SU-DHL-6 (cell line): ENCODE results near the gene PITPNM2.

Experiments used
- H2AFZ ChIP-seq: fragments of 200-600 bp; sonication (generic); 2 replicates; pipeline ENCODE4 v1.6.1; 2014; ENCODE audit warnings: low read depth, mild to moderate bottlenecking, moderate library complexity, mixed read lengths, antibody characterized with exemption, low read length; ENCODE audit not compliant: severe bottlenecking
- H3F3A ChIP-seq: fragments of 200-600 bp; shearing (Covaris generic); 2 replicates; pipeline ENCODE4 v1.6.0; 2016; ENCODE audit warnings: antibody characterized with exemption, mild to moderate bottlenecking; ENCODE audit not compliant: insufficient read depth
- H3K27ac ChIP-seq: fragments of 200-600 bp; sonication (generic); 2 replicates; pipeline ENCODE4 v1.5.1; 2016; ENCODE audit warnings: low read depth, mild to moderate bottlenecking, low read length, moderate library complexity, mixed read lengths
- H3K27me3 ChIP-seq: fragments of 200-600 bp; sonication (generic), shearing (Covaris generic); 2 replicates; pipeline ENCODE4 v1.6.0; 2014; ENCODE audit warnings: mild to moderate bottlenecking, low read length
- H3K36me3 ChIP-seq: fragments of 200-600 bp; sonication (generic); 2 replicates; pipeline ENCODE4 v1.6.1; 2014; ENCODE audit warnings: mild to moderate bottlenecking, low read length, mixed read lengths
- H3K4me2 ChIP-seq: fragments of 300-600, 200-600 bp; shearing (Covaris generic), sonication (generic); 2 replicates; pipeline ENCODE4 v1.6.0; 2014; ENCODE audit warnings: low read length, low read depth, mild to moderate bottlenecking; ENCODE audit not compliant: poor library complexity, severe bottlenecking
- H3K4me3 ChIP-seq: fragments of 200-600 bp; sonication (generic); 2 replicates; pipeline ENCODE4 v1.5.1; 2014; ENCODE audit warnings: antibody characterized with exemption, low read length, mild to moderate bottlenecking, mixed read lengths; ENCODE audit not compliant: insufficient read depth, poor library complexity, severe bottlenecking
- H3K79me2 ChIP-seq: fragments of 200-600 bp; sonication (generic); 2 replicates; pipeline ENCODE4 v1.6.1; 2014; ENCODE audit warnings: mild to moderate bottlenecking, low read length, moderate library complexity; ENCODE audit not compliant: insufficient read depth
- H3K9ac ChIP-seq: fragments of 200-600 bp; sonication (generic); 2 replicates; pipeline ENCODE4 v1.7.0; 2014; ENCODE audit warnings: mild to moderate bottlenecking, low read length
- H3K9me2 ChIP-seq: fragments of 200-600 bp; sonication (generic); replicated peaks from 2 replicates; pipeline ENCODE4 v1.6.1; 2014; ENCODE audit warnings: low read length; ENCODE audit not compliant: insufficient read depth
- H3K9me3 ChIP-seq: fragments of 200-600 bp; sonication (generic); 2 replicates; pipeline ENCODE4 v1.6.1; 2014; ENCODE audit warnings: low read length, mixed read lengths; ENCODE audit not compliant: insufficient read depth
- H4K20me1 ChIP-seq: fragments of 200-600 bp; sonication (generic); 2 replicates; pipeline ENCODE4 v1.6.1; 2014; ENCODE audit warnings: low read depth, mild to moderate bottlenecking, antibody characterized with exemption, low read length, moderate library complexity, mixed read lengths
- CTCF ChIP-seq: fragments of 200-600 bp; sonication (generic); IDR thresholded peaks from one replicate; pipeline ENCODE4 v1.5.1; 2017; ENCODE audit warnings: antibody characterized with exemption, mild to moderate bottlenecking, low read length, moderate library complexity; ENCODE audit not compliant: insufficient read depth, poor library complexity, severe bottlenecking
- EZH2phosphoT487 ChIP-seq: fragments of 200-600 bp; sonication (generic), shearing (Covaris generic); conservative IDR thresholded peaks from 2 replicates; pipeline ENCODE4 v1.6.1; 2018; ENCODE audit warnings: mild to moderate bottlenecking, antibody characterized with exemption, low read length, moderate library complexity, mixed read lengths

Gene PITPNM2

GRCh38 chr12:123163227-123163626 is 12.3 kb upstream of the PITPNM2 start:
- Histone ChIP-seq H4K20me1 (no peaks in the 10 kb centered on the region), H3F3A (0 out of 2 replicates have a peak, but pooled peaks cover 4% of the 10 kb centered on the region), H3K9me3 (no peaks in the 10 kb centered on the region), H3K4me3 (no peak overlapping the region), H3K9me2 (no peaks in the 10 kb centered on the region), H2AFZ (no peak overlapping the region), H3K79me2 (no peaks in the 10 kb centered on the region), H3K9ac (no peak overlapping the region), H3K27me3 (no peaks in the 10 kb centered on the region), H3K27ac (no peak overlapping the region), H3K4me2 (no peak overlapping the region), H3K36me3 (peaks cover 32% of the 10 kb centered on the region)
- TF ChIP-seq EZH2phosphoT487, result no peak
- no peak for TF ChIP-seq CTCF

- H3K27me3 ChIP-seq, result no peaks in the 10 kb centered on the region
- no peaks in the 10 kb centered on the region for H4K20me1 ChIP-seq
- no peaks in the 10 kb centered on the region for H3K9me2 ChIP-seq
- no peak overlapping the region for H3K4me3 ChIP-seq
- no peaks in the 10 kb centered on the region for H3K79me2 ChIP-seq
- no peak overlapping the region for H3K9ac ChIP-seq
- H3K27ac ChIP-seq, result no peak overlapping the region
- H3K4me2 ChIP-seq, result no peak overlapping the region
- peaks cover 4% of the 10 kb centered on the region; the same call in 1 of the 2 replicates for H3F3A ChIP-seq
- no peak for TF ChIP-seq CTCF
- no peak for TF ChIP-seq EZH2phosphoT487
- H3K36me3 ChIP-seq, result peaks cover 41% of the 10 kb centered on the region
- no peak overlapping the region for H2AFZ ChIP-seq
- H3K9me3 ChIP-seq, result no peaks in the 10 kb centered on the region
Observed at GRCh38 chr12:123160801-123161487, 10.1 kb upstream of the PITPNM2 start.

- peaks cover 9% of the 10 kb centered on the region; the same call in 1 of the 2 replicates for H3K36me3 ChIP-seq
- H3K27me3 ChIP-seq, result no peaks in the 10 kb centered on the region
Observed at GRCh38 chr12:123153906-123154305, 3.0 kb upstream of the PITPNM2 start.

More at GRCh38 chr12:123153906-123154305, 3.0 kb upstream of the PITPNM2 start:
- Histone ChIP-seq H3K9ac (no peak overlapping the region), H3K4me2 (no peak overlapping the region), H4K20me1 (no peaks in the 10 kb centered on the region), H3K27ac (no peak overlapping the region), H3K9me3 (no peaks in the 10 kb centered on the region), H3F3A (peaks cover 18% of the 10 kb centered on the region), H3K4me3 (no peak overlapping the region), H3K79me2 (no peaks in the 10 kb centered on the region), H3K9me2 (no peaks in the 10 kb centered on the region), H2AFZ (no peak overlapping the region)
- no peak for TF ChIP-seq EZH2phosphoT487
- no peak for TF ChIP-seq CTCF
